ENCODE measurements around the gene SCGB1C2. TPM values are rescaled to one million over a fixed set of nuclear protein-coding genes. Genes with fewer than 3 reads are reported as not detected.
"Not testable (repeated sequence)": the region's sequence is repeated elsewhere in the genome, so short reads cannot be mapped to it uniquely, and the experiment has no call there.

The SCGB1C2 gene
- total RNA-seq, 1 donor from 2014 or later: not detected

DNA sequence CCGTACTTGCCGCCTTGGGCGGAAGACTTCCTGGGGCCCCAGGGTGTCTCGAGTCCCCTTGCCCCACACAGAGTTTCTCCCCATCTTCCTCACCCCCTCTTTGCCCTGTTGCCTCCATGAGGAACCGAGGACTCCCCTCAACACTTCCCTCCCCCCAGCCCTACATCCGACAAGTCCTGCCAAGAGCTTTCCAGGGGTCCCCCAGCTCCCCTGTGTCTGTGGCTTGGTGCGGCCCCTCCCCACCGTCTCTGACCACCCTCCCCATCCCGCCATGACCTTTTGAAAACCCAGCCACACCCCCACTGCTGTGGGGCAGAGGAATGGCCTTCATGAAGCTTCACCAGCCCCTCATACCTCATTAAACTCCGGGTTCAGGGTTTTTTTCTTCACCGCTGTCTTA lies 11.4 kb downstream of the SCGB1C2 start:
- no peak for DNase-seq (ENCODE audit: low spot score)

DNA sequence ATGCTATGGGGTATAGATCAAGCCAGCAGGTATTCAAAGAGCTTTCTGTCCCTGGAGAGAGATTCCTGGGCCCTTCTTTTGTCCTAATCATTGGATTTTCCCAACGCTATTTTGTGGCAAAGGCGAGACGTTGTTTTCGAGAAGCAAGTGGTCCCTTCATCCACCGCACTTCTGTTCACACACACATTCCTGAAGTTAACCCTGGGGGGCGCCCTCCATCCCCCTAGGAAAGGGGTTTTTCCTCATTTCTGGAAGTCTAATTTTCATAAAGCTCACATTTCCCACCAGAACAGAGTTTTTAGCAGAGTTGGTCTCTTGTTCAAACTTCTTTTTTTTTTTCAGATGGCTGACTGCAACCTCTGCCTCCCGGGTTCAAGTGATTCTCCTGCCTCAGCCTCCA lies 11.9 kb downstream of the SCGB1C2 start:
- no peak for DNase-seq (ENCODE audit: low spot score)

DNA sequence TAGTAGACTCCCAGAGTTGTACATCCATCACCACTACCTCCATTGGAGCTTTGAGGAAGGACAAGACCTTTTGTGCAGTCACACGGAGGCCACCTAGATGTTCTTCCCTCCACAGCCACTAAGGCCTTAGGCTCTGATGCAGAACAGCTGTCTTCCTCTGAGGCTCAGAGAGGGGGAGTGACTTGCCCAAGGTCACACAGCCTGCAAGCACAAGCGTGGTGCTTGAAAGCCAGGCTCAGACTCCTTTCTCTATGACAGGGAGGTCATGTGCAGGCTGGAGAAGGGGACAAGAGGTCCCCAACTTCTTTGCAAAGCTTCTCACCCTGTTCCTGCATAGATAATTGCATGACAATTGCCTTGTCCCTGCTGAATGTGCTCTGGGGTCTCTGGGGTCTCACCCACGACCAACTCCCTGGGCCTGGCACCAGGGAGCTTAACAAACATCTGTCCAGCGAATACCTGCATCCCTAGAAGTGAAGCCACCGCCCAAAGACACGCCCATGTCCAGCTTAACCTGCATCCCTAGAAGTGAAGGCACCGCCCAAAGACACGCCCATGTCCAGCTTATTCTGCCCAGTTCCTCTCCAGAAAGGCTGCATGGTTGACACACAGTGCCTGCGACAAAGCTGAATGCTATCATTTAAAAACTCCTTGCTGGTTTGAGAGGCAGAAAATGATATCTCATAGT lies 12.7 kb downstream of the SCGB1C2 start:
- no peak for DNase-seq (ENCODE audit: low spot score)

DNA sequence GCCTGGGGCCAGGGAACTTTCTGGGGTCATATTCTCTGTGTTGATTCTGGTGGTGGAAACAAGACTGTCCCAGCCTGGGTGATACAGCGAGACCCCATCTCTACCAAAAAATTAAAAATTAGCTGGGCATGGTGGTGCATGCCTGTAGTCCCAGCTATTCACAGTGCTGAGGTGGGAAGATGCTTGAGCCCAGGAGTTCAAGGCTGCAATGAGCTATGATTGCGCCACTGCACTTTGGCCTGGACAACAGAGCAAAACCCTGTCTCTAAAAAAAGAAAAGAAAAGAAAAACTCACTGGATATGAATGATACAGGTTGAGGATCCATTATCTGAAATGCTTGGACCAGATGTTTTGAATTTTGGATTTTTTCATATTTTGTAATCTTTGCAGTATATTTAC lies 13.6 kb downstream of the SCGB1C2 start:
- DNase-seq (ENCODE audit: low spot score): no peak

DNA sequence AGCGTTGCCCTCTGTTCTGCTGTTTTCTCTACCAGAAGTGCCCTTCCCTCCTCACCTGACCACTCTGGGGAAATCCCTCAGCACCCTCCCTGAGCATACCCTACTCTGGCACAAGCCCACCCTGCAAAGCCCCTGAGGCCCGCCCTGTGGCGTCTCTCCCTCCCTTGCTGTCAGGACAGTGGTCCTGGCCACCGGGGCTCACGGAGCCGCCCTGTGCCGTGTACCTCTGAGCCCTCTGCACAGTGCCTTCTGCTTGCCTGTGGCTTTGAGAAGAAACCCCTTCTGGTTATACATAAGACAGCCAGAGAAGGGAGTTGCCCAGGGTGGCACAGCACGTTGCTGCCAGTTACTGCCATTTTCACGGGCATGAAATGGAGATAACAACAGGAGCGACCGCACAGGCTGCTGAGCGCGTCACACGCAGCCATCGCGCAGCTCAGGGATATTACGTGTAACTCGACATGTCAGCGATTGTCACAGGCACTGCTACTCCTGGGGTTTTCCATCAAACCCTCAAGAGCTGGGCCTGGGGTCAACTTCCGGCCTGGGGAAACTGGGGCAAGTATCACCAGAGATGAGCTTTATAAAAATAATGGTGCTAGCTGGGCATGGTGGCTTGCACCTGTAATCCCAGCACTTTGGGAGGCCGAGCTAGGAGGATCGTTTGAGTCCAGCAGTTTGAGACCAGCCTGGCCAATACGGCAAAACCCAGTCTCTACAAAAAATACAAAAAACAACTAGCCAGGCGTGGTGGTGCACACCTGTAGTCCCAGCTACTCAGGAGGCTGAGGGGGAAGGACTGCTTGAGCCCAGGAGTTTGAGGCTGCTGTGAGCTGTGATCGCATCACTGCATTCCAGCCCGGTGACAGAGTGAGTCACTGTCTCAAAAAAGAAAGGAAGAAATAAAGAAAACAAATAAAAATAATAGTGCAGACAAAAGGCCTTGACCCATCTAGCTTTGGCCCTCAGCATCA lies 14.8 kb downstream of the SCGB1C2 start:
- DNase-seq (ENCODE audit: low spot score): no peak

DNA sequence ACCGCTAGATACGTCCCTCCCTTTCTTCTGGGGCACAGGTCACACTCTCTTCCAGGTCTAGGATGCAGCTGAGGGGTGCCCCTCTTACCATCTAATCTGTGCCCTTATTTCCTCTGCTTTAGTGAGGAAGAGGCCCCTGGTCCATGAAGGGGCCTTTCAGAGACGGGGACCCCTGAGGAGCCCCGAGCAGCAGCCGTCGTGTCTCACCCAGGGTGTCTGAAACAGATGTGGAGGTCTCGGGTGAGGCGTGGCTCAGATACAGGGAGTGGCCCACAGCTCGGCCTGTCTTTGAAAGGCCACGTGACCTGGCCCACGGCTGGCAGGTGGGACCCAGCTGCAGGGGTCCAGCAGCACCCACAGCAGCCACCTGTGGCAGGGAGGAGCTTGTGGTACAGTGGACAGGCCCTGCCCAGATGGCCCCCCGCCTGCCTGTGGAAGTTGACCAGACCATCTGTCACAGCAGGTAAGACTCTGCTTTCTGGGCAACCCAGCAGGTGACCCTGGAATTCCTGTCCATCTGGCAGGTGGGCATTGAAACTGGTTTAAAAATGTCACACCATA lies 15.6 kb downstream of the SCGB1C2 start:
- no peak for DNase-seq (ENCODE audit: low spot score)

DNA sequence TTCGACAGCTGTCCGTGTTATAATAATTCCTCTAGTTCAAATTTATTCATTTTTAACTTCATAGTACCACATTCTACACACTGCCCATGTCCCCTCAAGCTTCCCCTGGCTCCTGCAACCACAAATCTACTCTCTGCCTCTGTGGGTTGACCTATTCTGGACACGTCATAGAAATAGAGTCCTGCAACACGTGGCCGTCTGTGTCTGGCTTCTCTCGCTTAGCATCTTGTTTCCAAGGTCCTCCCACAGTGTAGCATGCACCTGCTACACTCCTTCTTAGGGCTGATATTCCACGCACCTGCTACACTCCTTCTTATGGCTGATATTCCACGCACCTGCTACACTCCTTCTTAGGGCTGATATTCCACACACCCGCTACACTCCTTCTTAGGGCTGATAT lies 16.5 kb downstream of the SCGB1C2 start:
- DNase-seq (ENCODE audit: low spot score): no peak

DNA sequence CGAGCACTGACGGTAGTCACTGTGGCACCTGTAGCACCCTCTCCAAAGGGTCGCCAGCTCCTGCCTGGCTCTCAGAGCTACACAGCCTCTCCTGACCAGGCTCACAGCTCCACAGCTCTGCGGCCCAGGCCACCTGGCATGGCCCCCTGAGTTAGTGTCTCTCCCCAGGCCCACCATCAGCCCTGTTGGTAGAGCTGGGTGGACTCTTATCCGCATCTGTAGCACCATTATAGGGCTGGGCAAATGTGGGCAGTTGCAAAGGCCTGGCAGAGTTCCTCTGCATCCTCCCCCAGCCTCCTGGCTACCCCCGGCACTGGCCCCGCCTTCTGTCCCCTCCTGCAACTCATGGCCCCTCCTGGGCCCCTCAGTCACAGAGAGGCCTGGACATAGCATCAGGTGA lies 18.2 kb downstream of the SCGB1C2 start:
- DNase-seq (ENCODE audit: low spot score): no peak

DNA sequence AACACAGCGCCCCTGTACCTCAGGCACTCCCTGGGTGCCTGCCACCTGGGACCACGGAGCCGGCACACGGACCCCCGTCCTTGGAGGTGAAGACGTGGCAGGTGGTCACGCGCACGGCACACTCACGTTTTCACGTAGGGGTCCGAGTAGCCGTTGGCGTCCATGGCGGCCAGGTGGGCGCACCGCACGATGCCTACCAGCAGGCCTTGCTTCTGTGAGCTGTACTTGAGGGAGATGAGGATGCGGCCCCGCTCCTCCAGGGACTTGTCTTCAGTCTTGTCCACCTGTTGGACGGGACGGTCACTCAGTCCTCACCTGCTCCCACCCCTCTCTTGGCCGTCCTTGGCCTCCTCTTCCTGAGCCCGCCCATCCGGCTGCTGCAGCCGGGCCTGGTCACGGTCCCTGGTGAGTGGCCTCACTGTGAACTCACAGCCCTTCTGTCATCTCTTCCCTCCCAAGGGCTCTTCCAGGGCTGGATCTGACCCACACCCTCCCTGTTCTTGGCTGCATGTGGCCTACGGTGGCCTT lies 18.8 kb downstream of the SCGB1C2 start:
- DNase-seq (ENCODE audit: low spot score): no peak

DNA sequence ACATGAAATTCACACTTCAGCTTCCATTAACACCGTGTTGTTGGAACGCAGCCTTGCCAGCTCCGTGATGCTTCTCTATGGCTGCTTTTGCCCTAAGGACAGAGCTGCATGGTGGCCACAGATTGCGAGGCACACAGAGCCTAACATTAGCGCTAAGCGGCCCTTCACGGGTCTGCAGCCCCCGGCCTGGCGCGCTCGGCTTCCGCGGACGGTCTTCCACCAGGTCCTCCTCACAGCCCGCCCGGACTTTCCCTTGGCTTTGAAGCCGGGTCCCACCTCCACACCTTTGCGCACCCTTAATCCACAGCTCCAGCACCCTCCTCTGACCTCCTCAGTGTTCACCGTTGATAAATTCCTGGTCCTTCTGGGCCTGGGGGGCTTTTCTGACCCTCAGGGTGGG lies 19.6 kb downstream of the SCGB1C2 start:
- no peak for DNase-seq (ENCODE audit: low spot score)

DNA sequence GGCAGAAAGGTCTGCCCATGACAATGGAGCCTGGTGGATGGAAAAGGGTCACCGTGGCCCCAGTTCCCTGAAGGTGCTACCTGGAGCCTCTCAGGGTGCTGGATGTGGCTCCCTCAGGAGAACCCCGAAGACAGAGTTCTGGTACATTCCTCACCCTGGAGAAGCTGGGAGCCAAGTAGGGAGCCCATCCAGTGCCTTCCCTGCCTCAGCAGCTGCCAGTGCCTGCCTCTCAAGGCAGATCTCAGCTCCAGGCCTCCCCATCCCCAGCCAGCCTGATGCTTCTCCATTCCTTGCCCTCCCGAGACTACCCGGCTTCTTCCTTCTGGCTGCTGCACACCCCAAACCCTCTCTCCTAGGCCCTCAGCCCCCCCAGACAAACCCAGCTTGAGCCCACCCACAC lies 20.5 kb downstream of the SCGB1C2 start:
- no peak for DNase-seq (ENCODE audit: low spot score)

DNA sequence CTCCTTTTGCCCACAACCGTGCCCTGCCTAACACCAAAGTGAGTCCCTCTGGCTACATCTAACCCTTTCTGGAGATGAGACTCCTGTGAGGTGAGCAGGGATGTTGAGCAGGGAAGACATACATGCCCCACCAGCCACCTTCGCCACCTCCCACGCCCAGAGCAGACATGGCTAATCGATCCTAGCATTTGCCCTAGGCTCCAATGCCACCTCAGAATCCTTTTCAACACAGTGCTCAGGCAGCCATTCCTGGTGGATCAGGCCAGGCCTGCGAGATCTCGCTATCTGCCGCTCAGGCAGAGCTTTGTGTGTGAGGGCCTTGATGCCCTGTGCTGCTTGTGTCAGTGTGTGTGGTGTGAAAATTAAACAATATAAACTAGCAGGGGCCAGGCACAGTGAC lies 21.0 kb downstream of the SCGB1C2 start:
- DNase-seq (ENCODE audit: low spot score): no peak

DNA sequence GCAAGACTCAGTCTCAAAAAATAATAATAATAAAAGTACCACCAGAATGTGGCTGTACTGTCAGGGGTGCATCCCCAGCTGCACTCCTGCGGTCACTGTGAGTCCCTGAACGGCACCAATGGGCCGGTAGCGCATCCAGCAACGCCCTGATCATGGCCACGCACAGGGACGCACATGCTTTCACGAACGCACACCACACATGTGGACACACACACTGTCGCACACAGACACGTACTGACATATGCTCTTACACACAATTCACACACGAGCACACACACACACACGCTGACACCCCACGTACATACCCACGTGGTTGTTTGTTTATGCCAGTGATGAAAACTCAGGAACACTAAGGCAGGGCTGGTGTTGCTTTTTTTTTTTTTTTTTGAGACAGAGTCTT lies 22.2 kb downstream of the SCGB1C2 start:
- no peak for DNase-seq (ENCODE audit: low spot score)

DNA sequence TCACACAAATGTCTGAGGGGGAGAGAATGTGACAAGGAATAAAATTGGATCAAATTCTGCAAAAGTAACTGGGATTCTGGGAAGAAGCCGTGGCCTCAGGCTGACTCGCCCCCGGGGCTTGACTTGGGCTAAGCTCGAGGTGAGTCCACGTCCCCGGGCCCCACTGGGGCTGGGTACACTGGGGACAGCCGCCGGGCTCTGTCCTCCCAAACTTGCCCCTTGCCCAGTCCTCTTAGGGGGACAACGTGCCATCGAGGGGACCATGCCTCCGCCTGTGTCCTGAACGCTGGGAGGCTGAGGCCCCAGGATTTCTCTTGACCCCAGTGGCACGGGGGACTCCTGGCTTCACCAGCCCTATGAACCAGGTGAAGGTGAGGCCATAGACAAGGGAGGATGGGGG lies 23.0 kb downstream of the SCGB1C2 start:
- DNase-seq (ENCODE audit: low spot score): no peak

DNA sequence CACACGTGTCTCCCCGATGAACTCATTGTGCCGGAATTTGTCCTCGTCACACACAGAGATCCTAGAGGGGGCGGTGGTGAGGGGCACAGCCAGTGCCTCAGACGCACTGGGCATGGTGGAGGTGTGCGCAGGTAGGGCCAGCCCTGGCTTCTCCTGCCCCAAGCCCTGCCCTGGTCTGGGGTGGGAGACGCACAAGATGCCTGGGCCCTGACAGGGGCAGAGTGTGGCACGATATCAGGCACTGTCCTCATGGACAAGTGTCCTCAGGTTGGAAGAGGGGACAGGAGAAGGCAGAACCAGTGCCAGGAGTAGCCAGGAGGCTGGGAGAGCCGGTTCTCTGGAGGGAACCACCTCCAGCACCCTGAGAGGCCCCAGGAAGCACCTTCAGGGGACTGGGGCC lies 24.1 kb downstream of the SCGB1C2 start:
- DNase-seq (ENCODE audit: low spot score): no peak

DNA sequence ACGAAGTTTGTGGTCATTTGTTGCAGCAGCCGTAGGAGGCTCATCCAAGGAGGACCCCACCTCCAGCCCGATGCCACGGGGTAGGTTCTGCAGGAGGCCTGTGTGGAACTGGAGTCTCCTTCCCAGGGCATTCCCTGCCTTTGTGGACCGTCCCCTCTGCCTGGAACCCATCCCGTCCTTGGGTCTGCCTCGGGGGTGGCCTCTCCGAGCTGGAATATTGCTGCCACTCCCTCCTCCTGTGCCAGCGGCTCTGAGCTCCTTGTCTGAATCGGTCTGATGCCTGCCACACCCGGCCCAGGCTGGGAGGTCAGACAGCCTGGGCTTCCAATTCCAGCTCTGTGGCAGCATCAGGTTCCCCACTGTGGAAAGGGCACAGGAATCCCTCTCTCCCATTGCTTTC lies 25.3 kb downstream of the SCGB1C2 start:
- no peak for DNase-seq (ENCODE audit: low spot score)

DNA sequence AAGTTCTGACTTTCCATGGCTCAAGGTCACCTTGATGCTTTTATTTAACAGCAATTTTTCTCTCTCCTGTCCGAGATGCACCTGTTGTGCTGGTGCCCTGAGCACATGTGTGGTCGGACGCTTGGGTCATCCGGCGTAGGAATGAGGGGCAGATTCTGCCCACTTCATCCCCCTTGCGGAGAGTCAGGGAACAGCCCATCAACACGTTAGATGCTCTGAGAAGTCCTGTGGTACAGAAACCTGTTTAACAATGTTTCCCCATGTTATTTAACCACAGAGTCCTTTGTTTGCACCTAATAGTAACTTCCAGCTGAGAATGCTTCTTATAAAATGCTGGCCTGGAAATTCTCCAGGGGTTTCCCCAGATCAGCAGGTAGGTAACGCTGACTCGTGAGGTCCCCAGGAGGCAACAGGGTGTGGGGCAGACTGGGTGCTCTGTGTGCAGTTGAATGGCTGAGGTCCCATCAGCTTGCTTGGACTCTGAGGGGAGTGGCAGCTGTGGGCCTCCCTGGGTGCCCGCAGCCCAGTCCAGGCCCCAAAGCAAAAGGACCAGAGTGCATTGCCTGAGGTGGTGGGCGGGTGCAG lies 26.2 kb downstream of the SCGB1C2 start:
- DNase-seq (ENCODE audit: low spot score): no peak

DNA sequence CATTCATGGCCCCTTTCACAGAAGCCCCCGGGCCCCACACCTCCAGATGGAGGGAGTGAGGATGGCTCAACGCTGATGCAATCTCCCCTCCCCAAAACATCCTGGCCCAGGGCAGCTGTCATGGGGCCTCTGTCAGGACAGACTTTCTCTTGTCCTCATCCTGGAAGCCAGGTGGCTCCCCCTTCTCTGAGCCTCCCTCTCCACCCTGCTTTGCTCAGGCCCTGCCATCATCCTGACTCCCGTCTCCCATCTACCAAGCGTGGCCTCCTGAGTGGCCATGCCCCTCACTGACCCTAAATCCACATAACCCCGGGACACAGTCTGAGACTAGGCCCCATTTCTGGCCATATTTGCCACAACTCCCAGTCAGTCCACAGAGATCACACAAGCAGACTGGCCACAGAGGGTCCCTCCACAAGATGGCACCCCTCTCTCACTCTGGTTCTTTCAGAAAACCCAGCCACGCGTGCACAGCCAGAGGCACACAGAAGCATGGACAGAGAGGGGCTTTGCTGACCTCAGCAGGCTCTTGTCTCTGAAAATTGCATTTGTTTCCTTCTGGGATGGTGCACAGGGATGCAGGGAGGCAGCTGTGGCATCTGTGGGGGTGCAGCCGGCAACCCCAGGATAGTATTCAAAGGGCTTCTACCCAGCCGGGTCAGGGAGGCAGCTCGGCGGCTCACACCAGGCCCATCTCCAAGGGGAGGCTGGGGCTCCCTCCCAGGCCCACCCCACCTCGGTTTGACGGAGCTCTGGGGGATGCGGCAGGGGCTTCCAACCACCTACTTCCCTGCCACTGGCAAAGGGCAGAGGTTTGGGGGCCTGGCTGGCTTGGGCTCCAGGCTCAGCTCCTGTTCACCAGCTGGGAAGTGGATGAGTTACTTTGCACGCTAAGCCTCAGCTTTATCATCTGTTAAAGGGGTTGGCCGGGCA lies 27.2 kb downstream of the SCGB1C2 start:
- peak; percentile 57 for DNase-seq (ENCODE audit: low spot score)

DNA sequence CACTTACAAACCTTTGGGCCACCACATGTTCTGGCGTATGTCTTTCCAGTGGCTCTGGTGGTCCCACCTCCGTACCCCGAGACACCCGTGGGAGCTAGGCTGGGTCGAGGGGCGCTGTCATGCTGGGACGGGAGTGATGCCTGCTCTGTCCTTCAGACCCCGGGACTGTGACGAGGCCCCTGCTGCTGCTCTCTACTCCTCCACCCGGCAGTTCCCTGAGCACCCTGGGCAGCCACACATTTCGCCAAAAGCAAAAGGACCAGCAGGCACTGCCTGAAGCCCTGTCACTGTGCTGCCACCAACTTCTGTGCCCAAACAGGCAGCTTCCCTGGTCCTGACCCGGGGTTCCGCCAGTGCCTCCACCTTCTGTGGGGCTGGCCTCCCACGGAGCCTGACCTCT lies 28.6 kb downstream of the SCGB1C2 start:
- no peak for DNase-seq (ENCODE audit: low spot score)

DNA sequence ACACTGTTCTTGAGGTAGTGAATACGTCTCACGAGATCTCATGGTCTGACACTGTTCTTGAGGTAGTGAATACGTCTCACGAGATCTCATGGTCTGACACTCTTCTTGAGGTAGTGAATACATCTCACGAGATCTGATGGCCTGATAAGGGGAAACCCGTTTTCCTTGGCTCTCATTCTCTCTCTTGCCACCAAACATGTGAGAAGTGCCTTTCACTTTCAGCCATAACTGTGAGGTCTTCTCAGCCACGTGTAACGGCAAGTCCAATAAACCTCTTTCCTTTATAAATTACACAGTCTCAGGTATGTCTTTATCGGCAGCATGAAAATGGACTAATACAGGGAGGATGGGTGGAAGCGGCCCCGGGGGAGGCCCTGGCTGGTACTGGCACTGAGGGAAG lies 31.2 kb downstream of the SCGB1C2 start:
- not testable (repeated sequence) for DNase-seq (ENCODE audit: low spot score)

DNA sequence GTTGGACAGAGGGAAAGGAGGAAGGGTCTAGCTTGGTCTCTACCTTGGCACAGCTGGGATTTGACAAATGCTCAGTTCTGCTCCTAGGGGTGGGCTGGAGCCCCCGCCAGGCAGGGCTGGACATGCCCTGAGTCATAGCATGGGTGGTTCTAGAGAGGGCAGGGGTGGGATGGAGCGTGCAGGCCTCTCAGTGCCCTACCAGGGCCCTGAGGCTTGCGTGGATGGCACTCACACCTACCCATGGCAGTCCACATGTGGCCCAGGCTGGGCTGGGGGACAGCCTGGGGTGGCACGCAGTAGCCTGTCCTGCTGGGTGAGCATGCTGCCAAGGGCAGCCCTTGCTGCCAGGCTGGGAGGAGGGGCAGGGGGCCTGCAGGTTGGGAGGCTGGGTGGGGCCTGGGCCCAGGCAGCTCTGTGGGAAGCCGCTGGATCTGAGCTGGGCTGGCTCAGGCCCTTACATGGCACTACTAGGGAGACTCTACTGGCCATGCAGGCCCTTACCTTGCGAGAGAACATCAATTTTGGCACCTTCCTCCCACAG lies 32.8 kb downstream of the SCGB1C2 start:
- DNase-seq (ENCODE audit: low spot score): no peak
